ENCODE results near the gene SLCO2A1.

The SLCO2A1 gene

GRCh38 chr3:134020135-134020680, 9.5 kb downstream of the SLCO2A1 start:
- H3K27ac ChIP-seq (ENCODE audit: insufficient read depth, low read length, poor library complexity, severe bottlenecking): no peak overlapping the region
- no peak overlapping the region for H3K4me3 ChIP-seq (ENCODE audit: insufficient read depth, low read depth, low read length, poor library complexity, severe bottlenecking)
- no peak for DNase-seq
- no peaks in the 10 kb centered on the region for H3K36me3 ChIP-seq (ENCODE audit: control insufficient read depth, insufficient read depth, low read length)
- H3K9me3 ChIP-seq (ENCODE audit: control insufficient read depth, low read length): no peaks in the 10 kb centered on the region
- H3K4me1 ChIP-seq (ENCODE audit: control insufficient read depth, insufficient read depth, low read length, poor library complexity, severe bottlenecking): no peaks in the 10 kb centered on the region
- H3K27me3 ChIP-seq (replicated peaks; ENCODE audit: control insufficient read depth, insufficient read depth, low read length, poor library complexity, severe bottlenecking): no peaks in the 10 kb centered on the region

- H3K27me3 ChIP-seq (replicated peaks; ENCODE audit: control insufficient read depth, insufficient read depth, low read length, poor library complexity, severe bottlenecking): no peaks in the 10 kb centered on the region
- H3K9me3 ChIP-seq (ENCODE audit: control insufficient read depth, low read length): no peaks in the 10 kb centered on the region
These were observed 10.9 kb downstream of the SLCO2A1 start for GRCh38 chr3:134018850-134019249.

GRCh38 chr3:134018406-134018805, 11.3 kb downstream of the SLCO2A1 start:
- no peak for DNase-seq
- Histone ChIP-seq H3K36me3 (ENCODE audit: control insufficient read depth, insufficient read depth, low read length) (no peaks in the 10 kb centered on the region), H3K4me1 (ENCODE audit: control insufficient read depth, insufficient read depth, low read length, poor library complexity, severe bottlenecking) (no peaks in the 10 kb centered on the region), H3K27ac (ENCODE audit: insufficient read depth, low read length, poor library complexity, severe bottlenecking) (no peak overlapping the region), H3K27me3 (replicated peaks; ENCODE audit: control insufficient read depth, insufficient read depth, low read length, poor library complexity, severe bottlenecking) (no peaks in the 10 kb centered on the region), H3K4me3 (ENCODE audit: insufficient read depth, low read depth, low read length, poor library complexity, severe bottlenecking) (no peak overlapping the region), H3K9me3 (ENCODE audit: control insufficient read depth, low read length) (no peaks in the 10 kb centered on the region)

More at GRCh38 chr3:134018850-134019249, 10.9 kb downstream of the SLCO2A1 start:
- Histone ChIP-seq H3K4me3 (ENCODE audit: insufficient read depth, low read depth, low read length, poor library complexity, severe bottlenecking) (no peak overlapping the region), H3K4me1 (ENCODE audit: control insufficient read depth, insufficient read depth, low read length, poor library complexity, severe bottlenecking) (no peaks in the 10 kb centered on the region), H3K27ac (ENCODE audit: insufficient read depth, low read length, poor library complexity, severe bottlenecking) (no peak overlapping the region), H3K36me3 (ENCODE audit: control insufficient read depth, insufficient read depth, low read length) (no peaks in the 10 kb centered on the region)
- no peak for DNase-seq

GRCh38 chr3:134017490-134017889, 12.2 kb downstream of the SLCO2A1 start:
- no peaks in the 10 kb centered on the region for H3K9me3 ChIP-seq (ENCODE audit: control insufficient read depth, low read length)
- no peak overlapping the region for H3K27ac ChIP-seq (ENCODE audit: insufficient read depth, low read length, poor library complexity, severe bottlenecking)
- no peaks in the 10 kb centered on the region for H3K4me1 ChIP-seq (ENCODE audit: control insufficient read depth, insufficient read depth, low read length, poor library complexity, severe bottlenecking)
- no peak overlapping the region for H3K4me3 ChIP-seq (ENCODE audit: insufficient read depth, low read depth, low read length, poor library complexity, severe bottlenecking)
- no peaks in the 10 kb centered on the region for H3K36me3 ChIP-seq (ENCODE audit: control insufficient read depth, insufficient read depth, low read length)
- H3K27me3 ChIP-seq (replicated peaks; ENCODE audit: control insufficient read depth, insufficient read depth, low read length, poor library complexity, severe bottlenecking): no peaks in the 10 kb centered on the region
- DNase-seq: no peak

- no peak for DNase-seq
- H3K9me3 ChIP-seq (ENCODE audit: control insufficient read depth, low read length): no peaks in the 10 kb centered on the region
- H3K4me3 ChIP-seq (ENCODE audit: insufficient read depth, low read depth, low read length, poor library complexity, severe bottlenecking): no peak overlapping the region
- no peaks in the 10 kb centered on the region for H3K36me3 ChIP-seq (ENCODE audit: control insufficient read depth, insufficient read depth, low read length)
- no peaks in the 10 kb centered on the region for H3K4me1 ChIP-seq (ENCODE audit: control insufficient read depth, insufficient read depth, low read length, poor library complexity, severe bottlenecking)
- no peaks in the 10 kb centered on the region for H3K27me3 ChIP-seq (replicated peaks; ENCODE audit: control insufficient read depth, insufficient read depth, low read length, poor library complexity, severe bottlenecking)
- H3K27ac ChIP-seq (ENCODE audit: insufficient read depth, low read length, poor library complexity, severe bottlenecking): no peak overlapping the region
These were observed 15.5 kb downstream of the SLCO2A1 start for GRCh38 chr3:134014270-134014669.

GRCh38 chr3:134013280-134013679, 16.4 kb downstream of the SLCO2A1 start:
- no peaks in the 10 kb centered on the region for H3K27me3 ChIP-seq (replicated peaks; ENCODE audit: control insufficient read depth, insufficient read depth, low read length, poor library complexity, severe bottlenecking)
- no peaks in the 10 kb centered on the region for H3K9me3 ChIP-seq (ENCODE audit: control insufficient read depth, low read length)
- H3K4me1 ChIP-seq (ENCODE audit: control insufficient read depth, insufficient read depth, low read length, poor library complexity, severe bottlenecking): no peaks in the 10 kb centered on the region
- no peak overlapping the region for H3K27ac ChIP-seq (ENCODE audit: insufficient read depth, low read length, poor library complexity, severe bottlenecking)
- no peaks in the 10 kb centered on the region for H3K36me3 ChIP-seq (ENCODE audit: control insufficient read depth, insufficient read depth, low read length)
- DNase-seq: no peak
- H3K4me3 ChIP-seq (ENCODE audit: insufficient read depth, low read depth, low read length, poor library complexity, severe bottlenecking): no peak overlapping the region

GRCh38 chr3:134009345-134010000, 20.3 kb downstream of the SLCO2A1 start:
- H3K4me3 ChIP-seq (ENCODE audit: insufficient read depth, low read depth, low read length, poor library complexity, severe bottlenecking): no peak overlapping the region
- H3K9me3 ChIP-seq (ENCODE audit: control insufficient read depth, low read length): no peaks in the 10 kb centered on the region
- no peaks in the 10 kb centered on the region for H3K27me3 ChIP-seq (replicated peaks; ENCODE audit: control insufficient read depth, insufficient read depth, low read length, poor library complexity, severe bottlenecking)
- H3K27ac ChIP-seq (ENCODE audit: insufficient read depth, low read length, poor library complexity, severe bottlenecking): no peak overlapping the region
- no peaks in the 10 kb centered on the region for H3K4me1 ChIP-seq (ENCODE audit: control insufficient read depth, insufficient read depth, low read length, poor library complexity, severe bottlenecking)
- no peaks in the 10 kb centered on the region for H3K36me3 ChIP-seq (ENCODE audit: control insufficient read depth, insufficient read depth, low read length)
- no peak for DNase-seq

GRCh38 chr3:134008630-134009156, 21.0 kb downstream of the SLCO2A1 start:
- H3K36me3 ChIP-seq (ENCODE audit: control insufficient read depth, insufficient read depth, low read length): no peaks in the 10 kb centered on the region
- no peaks in the 10 kb centered on the region for H3K4me1 ChIP-seq (ENCODE audit: control insufficient read depth, insufficient read depth, low read length, poor library complexity, severe bottlenecking)
- no peak overlapping the region for H3K4me3 ChIP-seq (ENCODE audit: insufficient read depth, low read depth, low read length, poor library complexity, severe bottlenecking)
- DNase-seq: no peak
- H3K9me3 ChIP-seq (ENCODE audit: control insufficient read depth, low read length): no peaks in the 10 kb centered on the region
- peaks cover 4% of the 10 kb centered on the region for H3K27me3 ChIP-seq (replicated peaks; ENCODE audit: control insufficient read depth, insufficient read depth, low read length, poor library complexity, severe bottlenecking)
- H3K27ac ChIP-seq (ENCODE audit: insufficient read depth, low read length, poor library complexity, severe bottlenecking): no peak overlapping the region

GRCh38 chr3:134007819-134008218, 21.9 kb downstream of the SLCO2A1 start:
- Histone ChIP-seq H3K4me1 (ENCODE audit: control insufficient read depth, insufficient read depth, low read length, poor library complexity, severe bottlenecking) (no peaks in the 10 kb centered on the region), H3K27me3 (replicated peaks; ENCODE audit: control insufficient read depth, insufficient read depth, low read length, poor library complexity, severe bottlenecking) (peaks cover 4% of the 10 kb centered on the region), H3K9me3 (ENCODE audit: control insufficient read depth, low read length) (no peaks in the 10 kb centered on the region), H3K4me3 (ENCODE audit: insufficient read depth, low read depth, low read length, poor library complexity, severe bottlenecking) (no peak overlapping the region), H3K36me3 (ENCODE audit: control insufficient read depth, insufficient read depth, low read length) (no peaks in the 10 kb centered on the region), H3K27ac (ENCODE audit: insufficient read depth, low read length, poor library complexity, severe bottlenecking) (no peak overlapping the region)
- no peak for DNase-seq

- Histone ChIP-seq H3K27ac (ENCODE audit: insufficient read depth, low read length, poor library complexity, severe bottlenecking) (no peak overlapping the region), H3K4me1 (ENCODE audit: control insufficient read depth, insufficient read depth, low read length, poor library complexity, severe bottlenecking) (no peaks in the 10 kb centered on the region), H3K36me3 (ENCODE audit: control insufficient read depth, insufficient read depth, low read length) (no peaks in the 10 kb centered on the region), H3K9me3 (ENCODE audit: control insufficient read depth, low read length) (no peaks in the 10 kb centered on the region), H3K27me3 (replicated peaks; ENCODE audit: control insufficient read depth, insufficient read depth, low read length, poor library complexity, severe bottlenecking) (peaks cover 4% of the 10 kb centered on the region), H3K4me3 (ENCODE audit: insufficient read depth, low read depth, low read length, poor library complexity, severe bottlenecking) (no peak overlapping the region)
- no peak for DNase-seq
These were observed 24.9 kb downstream of the SLCO2A1 start for GRCh38 chr3:134004841-134005240.

All from effector memory CD4-positive, alpha-beta T cell (primary cell).